Testis (tissue), 3 donors: ENCODE data around the gene KAT14. TPM values are rescaled to one million over a fixed set of nuclear protein-coding genes. Genes with fewer than 3 reads are reported as not detected.
"Not testable (repeated sequence)": the region's sequence is repeated elsewhere in the genome, so short reads cannot be mapped to it uniquely, and the experiment has no call there.

ENCODE experiments used
- DNase-seq: peaks from one replicate; pipeline ENCODE4 v3.0.0-alpha.2; 2019
- H3K27ac ChIP-seq, 2 donors: fragments of 200-600 bp; sonication (generic); one replicate each; pipeline ENCODE4 v1.5.1; 2019
- H3K27me3 ChIP-seq: fragments of 200-600 bp; sonication (generic); one replicate; pipeline ENCODE4 v1.5.1; 2019
- H3K36me3 ChIP-seq: fragments of 200-600 bp; sonication (generic); one replicate; pipeline ENCODE4 v1.5.1; 2017; ENCODE audit warnings: low read depth; ENCODE audit errors: missing control alignments
- H3K4me1 ChIP-seq: fragments of 200-600 bp; sonication (generic); one replicate; pipeline ENCODE4 v1.5.1; 2019
- H3K4me3 ChIP-seq, 2 donors: fragments of 200-600 bp; sonication (generic); one replicate each; pipeline ENCODE4 v1.5.1; 2017 to 2019
- H3K9me3 ChIP-seq: fragments of 200-600 bp; sonication (generic); one replicate; pipeline ENCODE4 v1.5.1; 2017
- CTCF ChIP-seq, 3 experiments: fragments of 450-650 bp in 2 of 3; fragments of 200-600 bp in 1 of 3; sonication (generic) in 1 of 3; IDR thresholded peaks; one replicate each; pipeline ENCODE4 v1.5.1; 2016 to 2019; ENCODE audit warnings: antibody characterized with exemption in 3 of 3, mild to moderate bottlenecking in 2 of 3, moderate library complexity in 1 of 3
- POLR2A ChIP-seq: fragments of 450-650 bp; IDR thresholded peaks from one replicate; pipeline ENCODE4 v1.6.1; 2017; ENCODE audit warnings: antibody characterized with exemption, mild to moderate bottlenecking, moderate library complexity
- WGBS, 2 donors: methylation state at CpG; one replicate each; pipeline ENCODE4 v1.1.5; 2018; 5-methylcytosine and 5-hydroxymethylcytosine counted together
- intact Hi-C: fragments of 100-400 bp; cut with DNase I; formaldehyde crosslinking; loops from one replicate; pipeline ENCODE4 v1.15.1; 2023; ENCODE audit warnings: low total_unique reads
- polyA plus RNA-seq: library from polyadenylated mRNA; stranded (reverse); fragments of 350-450 nt; fragmentation: Illumina TruSeq; extraction: RNeasy Lipid Tissue Mini Kit (QIAGEN cat#74804); gene quantifications from one replicate; pipeline ENCODE4 v1.2.3, GENCODE V29; 2014; ENCODE audit warnings: low read depth, low replicate concordance; ENCODE audit not compliant: insufficient read depth
- total RNA-seq, 2 donors: library from RNA; depleted of rRNA; stranded (reverse); fragments of >200 nt; gene quantifications; one replicate each; pipeline ENCODE4 v1.2.3, GENCODE V29; 2016

The KAT14 gene
- total and polyA plus RNA-seq, 3 donors from 2014 or later: 19.8 to 24.2 (median 22.3) TPM

GRCh38 chr20:18202966-18203365, 65.3 kb downstream of the KAT14 start:
- DNase-seq: no peak
- no peak for TF ChIP-seq POLR2A
- no peak for TF ChIP-seq CTCF (IDR thresholded peaks at IDR 0.05)
- no peak overlapping the region for H3K4me3 ChIP-seq
- intact Hi-C loops: no loop called here
- no peaks in the 10 kb centered on the region for H3K9me3 ChIP-seq
- H3K27me3 ChIP-seq: no peaks in the 10 kb centered on the region
- no peaks in the 10 kb centered on the region for H3K36me3 ChIP-seq
- no peaks in the 10 kb centered on the region for H3K4me1 ChIP-seq
- no peak overlapping the region for H3K27ac ChIP-seq

GRCh38 chr20:18203700-18204099, 66.0 kb downstream of the KAT14 start:
- intact Hi-C loops, H3K36me3 ChIP-seq, H3K27me3 ChIP-seq, H3K4me1 ChIP-seq, H3K27ac ChIP-seq, DNase-seq, H3K9me3 ChIP-seq, H3K4me3 ChIP-seq: not testable (repeated sequence)
- 79 to 85% methylated on average over 3 of the region's 3 CpGs for WGBS, 2 donors

DNA sequence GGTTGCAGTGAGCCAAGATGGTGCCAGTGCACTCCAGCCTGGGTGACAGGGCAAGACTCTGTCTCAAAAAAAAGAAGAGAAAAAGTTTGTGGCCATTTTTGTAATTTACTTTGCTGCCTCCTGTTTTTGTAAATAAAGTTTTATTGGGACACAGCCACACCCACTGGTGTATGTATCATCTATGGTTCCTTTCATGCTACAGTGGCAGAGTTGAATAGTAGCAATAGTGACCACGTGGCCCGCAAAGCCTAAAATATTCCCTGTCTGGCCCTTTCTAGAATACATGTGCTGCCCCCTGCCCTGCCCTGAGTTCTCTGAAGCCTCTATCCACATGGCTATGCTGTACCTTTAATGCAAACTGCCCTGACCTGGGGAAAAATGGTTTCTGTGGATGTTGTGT, 75.3 kb downstream of the KAT14 start:
- Histone ChIP-seq H3K36me3 (no peaks in the 10 kb centered on the region), H3K27ac (no peak overlapping the region), H3K4me3 (no peak overlapping the region), H3K9me3 (no peaks in the 10 kb centered on the region), H3K4me1 (no peaks in the 10 kb centered on the region), H3K27me3 (no peaks in the 10 kb centered on the region)
- WGBS, 2 donors: 95 to 96% methylated on average over 2 of the region's 2 CpGs
- intact Hi-C loops: no loop called here
- TF ChIP-seq CTCF (IDR thresholded peaks at IDR 0.05) (no peak), POLR2A (no peak)
- DNase-seq: no peak

DNA sequence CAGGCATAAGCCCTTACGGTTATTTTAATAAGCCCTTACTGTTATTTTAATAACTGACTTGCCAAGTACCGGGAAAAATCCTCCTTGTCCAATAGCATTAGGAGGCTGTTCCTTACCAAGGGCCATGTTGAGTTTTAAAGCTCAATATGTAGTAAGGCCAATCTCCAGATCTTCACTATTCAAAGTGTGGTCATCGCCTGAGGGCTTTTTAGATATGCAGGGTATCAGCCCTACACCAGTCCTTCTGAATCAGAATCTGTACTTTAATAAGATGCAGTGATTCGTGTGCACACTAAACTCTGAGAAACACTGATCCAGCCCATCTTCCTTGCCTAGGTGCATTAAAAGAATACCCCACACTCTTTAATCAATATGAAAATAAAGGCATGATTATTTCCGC, 77.9 kb downstream of the KAT14 start:
- H3K27me3 ChIP-seq: no peaks in the 10 kb centered on the region
- no peaks in the 10 kb centered on the region for H3K9me3 ChIP-seq
- no peaks in the 10 kb centered on the region for H3K36me3 ChIP-seq
- 93 to 95% methylated on average over 5 of the region's 5 CpGs for WGBS, 2 donors
- intact Hi-C loops: no loop called here
- DNase-seq: no peak
- H3K4me1 ChIP-seq: no peaks in the 10 kb centered on the region
- H3K4me3 ChIP-seq: no peak overlapping the region
- TF ChIP-seq CTCF (IDR thresholded peaks at IDR 0.05): no peak
- TF ChIP-seq POLR2A: no peak
- no peak overlapping the region for H3K27ac ChIP-seq

GRCh38 chr20:18218280-18218679, 80.6 kb downstream of the KAT14 start:
- DNase-seq: no peak
- Histone ChIP-seq H3K9me3 (no peaks in the 10 kb centered on the region), H3K27ac (no peak overlapping the region), H3K27me3 (no peaks in the 10 kb centered on the region), H3K4me3 (no peak overlapping the region), H3K36me3 (no peaks in the 10 kb centered on the region), H3K4me1 (no peaks in the 10 kb centered on the region)
- TF ChIP-seq CTCF (IDR thresholded peaks at IDR 0.05): no peak
- no peak for TF ChIP-seq POLR2A
- 82 to 93% methylated on average over 6 of the region's 6 CpGs for WGBS, 2 donors
- intact Hi-C loops: no loop called here
